Measurements from ENCODE around the gene LTB4R2.

- TF ChIP-seq, protein P1, sequence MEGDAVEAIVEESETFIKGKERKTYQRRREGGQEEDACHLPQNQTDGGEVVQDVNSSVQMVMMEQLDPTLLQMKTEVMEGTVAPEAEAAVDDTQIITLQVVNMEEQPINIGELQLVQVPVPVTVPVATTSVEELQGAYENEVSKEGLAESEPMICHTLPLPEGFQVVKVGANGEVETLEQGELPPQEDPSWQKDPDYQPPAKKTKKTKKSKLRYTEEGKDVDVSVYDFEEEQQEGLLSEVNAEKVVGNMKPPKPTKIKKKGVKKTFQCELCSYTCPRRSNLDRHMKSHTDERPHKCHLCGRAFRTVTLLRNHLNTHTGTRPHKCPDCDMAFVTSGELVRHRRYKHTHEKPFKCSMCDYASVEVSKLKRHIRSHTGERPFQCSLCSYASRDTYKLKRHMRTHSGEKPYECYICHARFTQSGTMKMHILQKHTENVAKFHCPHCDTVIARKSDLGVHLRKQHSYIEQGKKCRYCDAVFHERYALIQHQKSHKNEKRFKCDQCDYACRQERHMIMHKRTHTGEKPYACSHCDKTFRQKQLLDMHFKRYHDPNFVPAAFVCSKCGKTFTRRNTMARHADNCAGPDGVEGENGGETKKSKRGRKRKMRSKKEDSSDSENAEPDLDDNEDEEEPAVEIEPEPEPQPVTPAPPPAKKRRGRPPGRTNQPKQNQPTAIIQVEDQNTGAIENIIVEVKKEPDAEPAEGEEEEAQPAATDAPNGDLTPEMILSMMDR (IDR thresholded peaks at IDR 0.05; ENCODE audit: insufficient read depth, low read depth, low read length), result no peak
- TF ChIP-seq EZH2 (IDR thresholded peaks at IDR 0.05; ENCODE audit: insufficient read depth, low read length), result no peak
Observed at GRCh38 chr14:24331731-24332267, 21.9 kb downstream of the LTB4R2 start.

All from astrocyte (in vitro differentiated cells and primary cell).